Activated naive CD8-positive, alpha-beta T cell treated with anti-CD3 and anti-CD28 coated beads, Interleukin-2, amount 50 U/mL, for 24 hours (primary cell): Measurements from ENCODE around the gene NME7.

Experiments used
- ATAC-seq: fragments of 150-1000 bp; cut with Tn5 transposase; one replicate; pipeline ENCODE4 v1.10.0; 2021
- DNase-seq: peaks from one replicate; pipeline ENCODE4 v3.0.0; 2021
- H3K27ac Mint-ChIP-seq: one replicate; pipeline ENCODE4 v1.8.0; 2021; ENCODE audit warnings: mild to moderate bottlenecking, mixed read lengths
- H3K27me3 Mint-ChIP-seq: one replicate; pipeline ENCODE4 v1.8.0; 2021; ENCODE audit warnings: mixed read lengths
- H3K36me3 Mint-ChIP-seq: one replicate; pipeline ENCODE4 v1.8.0; 2021; ENCODE audit warnings: low read depth, mixed read lengths
- H3K4me1 Mint-ChIP-seq: one replicate; pipeline ENCODE4 v1.8.0; 2021; ENCODE audit warnings: mixed read lengths
- H3K4me3 Mint-ChIP-seq: one replicate; pipeline ENCODE4 v1.8.0; 2021; ENCODE audit warnings: mild to moderate bottlenecking, moderate library complexity, mixed read lengths
- H3K9me3 Mint-ChIP-seq: one replicate; pipeline ENCODE4 v1.8.0; 2021; ENCODE audit warnings: mixed read lengths

NME7 gene

DNA sequence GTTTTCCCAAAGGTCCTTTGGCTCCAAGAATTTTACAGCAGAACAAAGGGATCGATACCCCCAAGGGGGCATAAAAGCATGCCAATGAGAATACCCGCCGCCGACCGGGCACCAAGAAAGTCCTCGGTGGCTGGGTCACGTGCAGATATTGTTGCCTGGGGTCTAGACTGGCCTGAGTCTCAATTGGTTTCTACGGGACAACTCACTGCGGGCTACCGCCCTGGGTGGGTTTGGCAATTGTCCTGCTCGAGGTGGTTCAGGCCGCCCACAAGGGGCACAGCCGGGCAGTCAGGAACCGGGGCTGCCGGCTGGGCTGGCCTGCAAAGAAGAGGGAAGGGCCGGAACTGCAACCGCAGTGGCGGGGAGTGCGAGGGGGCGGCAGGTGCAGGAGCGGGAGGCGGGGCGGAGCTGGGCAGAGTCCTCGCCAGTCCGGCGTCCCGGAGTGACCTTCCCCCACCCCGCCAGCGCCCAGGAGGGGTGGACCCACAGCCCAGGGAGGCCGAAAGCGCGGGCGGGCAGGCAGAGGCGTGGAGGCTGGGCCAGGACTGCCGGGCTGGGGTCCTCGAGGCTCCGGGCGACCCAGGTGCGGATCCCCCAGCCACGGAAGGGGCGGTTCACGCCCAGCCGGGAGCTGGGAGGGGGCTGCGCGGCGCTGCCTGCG, 262.0 kb downstream of the NME7 start:
- H3K9me3 Mint-ChIP-seq: no peaks in the 10 kb centered on the region
- no peaks in the 10 kb centered on the region for H3K36me3 Mint-ChIP-seq
- no peak for ATAC-seq
- DNase-seq: peak; percentile 34
- peaks cover 39% of the 10 kb centered on the region for H3K4me1 Mint-ChIP-seq
- peak overlapping the region; percentile 85 for H3K4me3 Mint-ChIP-seq
- H3K27ac Mint-ChIP-seq: no peak overlapping the region
- peaks cover 18% of the 10 kb centered on the region for H3K27me3 Mint-ChIP-seq

DNA sequence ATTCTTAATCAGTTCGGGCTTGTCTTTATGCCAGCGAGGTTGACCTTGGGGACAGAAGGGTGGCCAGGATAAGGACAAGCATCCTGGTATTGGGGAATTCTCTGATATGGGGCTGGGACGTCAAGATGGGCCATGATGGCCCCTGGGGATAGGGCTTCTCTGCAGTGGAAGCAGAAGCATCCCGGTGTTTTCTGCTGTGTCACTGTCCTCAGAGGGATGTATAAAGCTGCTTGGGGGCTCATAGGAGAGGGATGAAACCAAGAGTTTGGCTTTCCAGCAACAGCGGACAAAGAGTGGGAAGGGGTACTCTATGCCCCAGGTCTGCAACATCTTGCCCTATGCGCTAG, 262.5 kb downstream of the NME7 start:
- DNase-seq (no peak), ATAC-seq (no peak)
- Mint-ChIP-seq H3K27me3 (peaks cover 18% of the 10 kb centered on the region), H3K9me3 (no peaks in the 10 kb centered on the region), H3K27ac (no peak overlapping the region), H3K4me3 (peak overlapping the region; percentile 50), H3K4me1 (peaks cover 34% of the 10 kb centered on the region), H3K36me3 (no peaks in the 10 kb centered on the region)

DNA sequence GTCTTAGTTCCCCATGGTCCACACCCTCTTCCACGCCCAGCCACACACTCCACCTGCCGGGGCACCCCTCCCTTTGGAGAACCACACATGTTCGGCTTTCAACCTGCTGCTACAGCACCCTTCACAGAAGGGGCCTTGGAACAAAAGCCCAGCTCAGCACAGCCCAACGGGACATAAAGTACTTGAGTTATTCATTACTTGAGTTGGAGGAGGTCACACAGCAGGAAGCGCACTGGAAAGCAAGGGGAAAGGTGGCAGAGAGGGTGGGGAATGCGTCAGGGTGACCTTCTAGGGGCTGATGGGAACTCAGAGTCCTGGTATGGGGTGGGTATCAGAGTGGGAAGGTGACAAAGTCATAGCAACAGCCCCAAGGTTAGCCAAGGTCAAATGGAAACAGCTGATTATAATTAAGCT, 264.1 kb downstream of the NME7 start:
- Mint-ChIP-seq H3K9me3 (no peaks in the 10 kb centered on the region), H3K27me3 (peaks cover 17% of the 10 kb centered on the region), H3K36me3 (no peaks in the 10 kb centered on the region), H3K4me3 (no peak overlapping the region), H3K27ac (no peak overlapping the region), H3K4me1 (peaks cover 18% of the 10 kb centered on the region)
- DNase-seq (no peak), ATAC-seq (no peak)

- ATAC-seq (no peak), DNase-seq (no peak)
- Mint-ChIP-seq H3K4me1 (peaks cover 14% of the 10 kb centered on the region), H3K27ac (no peak overlapping the region), H3K9me3 (no peaks in the 10 kb centered on the region), H3K36me3 (no peaks in the 10 kb centered on the region), H3K27me3 (peaks cover 16% of the 10 kb centered on the region), H3K4me3 (no peak overlapping the region)
These were observed 264.6 kb downstream of the NME7 start for GRCh38 chr1:169103002-169103401.

DNA sequence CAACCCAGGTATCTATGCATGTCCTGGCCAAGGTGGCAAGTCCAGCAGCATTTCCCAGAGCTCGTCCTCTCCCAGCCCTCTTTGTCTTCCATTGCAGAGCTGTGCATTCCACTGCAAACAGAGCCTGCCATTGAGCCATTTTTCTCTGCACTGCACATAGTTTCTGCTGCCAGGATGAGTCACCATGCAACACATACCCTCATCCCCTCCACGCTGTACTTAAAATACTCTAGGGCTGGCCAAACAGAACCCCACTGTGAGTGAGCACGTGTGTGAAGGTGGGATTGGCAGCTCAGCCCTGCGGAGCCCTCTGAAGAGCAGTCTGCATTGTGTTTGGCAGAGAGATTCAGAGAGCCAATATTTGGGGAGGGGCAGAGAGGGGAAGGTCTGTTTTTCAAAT, 265.0 kb downstream of the NME7 start:
- H3K4me1 Mint-ChIP-seq: peaks cover 9% of the 10 kb centered on the region

DNA sequence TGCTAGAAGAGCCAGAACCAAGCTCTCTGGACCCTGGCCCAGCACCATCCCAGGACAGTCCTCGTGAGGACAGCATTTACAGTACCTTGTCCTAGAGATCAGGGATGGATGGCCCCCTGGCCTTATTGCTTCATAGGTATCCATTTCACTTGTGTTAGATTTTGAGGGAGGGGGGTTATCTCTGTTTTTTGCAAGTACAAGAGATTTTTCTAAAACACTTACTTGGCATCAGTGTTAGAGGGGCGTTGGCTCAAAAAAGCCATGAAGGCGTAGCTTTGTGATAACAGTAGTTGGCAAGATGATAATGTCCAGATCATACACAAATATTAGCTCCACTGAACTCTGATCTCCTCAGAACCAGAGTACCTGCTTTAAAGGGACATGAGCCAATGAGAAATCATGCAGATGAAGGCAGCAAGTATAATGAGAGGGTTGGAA, 266.9 kb downstream of the NME7 start:
- Mint-ChIP-seq H3K4me1 (peaks cover 2% of the 10 kb centered on the region), H3K9me3 (peaks cover 7% of the 10 kb centered on the region), H3K4me3 (no peak overlapping the region), H3K27me3 (peaks cover 8% of the 10 kb centered on the region), H3K27ac (no peak overlapping the region), H3K36me3 (no peaks in the 10 kb centered on the region)
- no peak for DNase-seq
- ATAC-seq: no peak

More for the DNA sequence above, 265.0 kb downstream of the NME7 start:
- DNase-seq (no peak), ATAC-seq (no peak)
- Mint-ChIP-seq H3K36me3 (no peaks in the 10 kb centered on the region), H3K27me3 (peaks cover 13% of the 10 kb centered on the region), H3K27ac (no peak overlapping the region), H3K9me3 (no peaks in the 10 kb centered on the region), H3K4me3 (no peak overlapping the region)

- no peaks in the 10 kb centered on the region for H3K36me3 Mint-ChIP-seq
- no peak overlapping the region for H3K27ac Mint-ChIP-seq
- peaks cover 7% of the 10 kb centered on the region for H3K9me3 Mint-ChIP-seq
- H3K4me1 Mint-ChIP-seq: peaks cover 2% of the 10 kb centered on the region
- H3K4me3 Mint-ChIP-seq: no peak overlapping the region
- no peak for ATAC-seq
- DNase-seq: no peak
- H3K27me3 Mint-ChIP-seq: peaks cover 6% of the 10 kb centered on the region
These were observed 267.4 kb downstream of the NME7 start for GRCh38 chr1:169100208-169100607.

- peaks cover 2% of the 10 kb centered on the region for H3K27me3 Mint-ChIP-seq
- H3K36me3 Mint-ChIP-seq: no peaks in the 10 kb centered on the region
- ATAC-seq: no peak
- H3K9me3 Mint-ChIP-seq: peaks cover 7% of the 10 kb centered on the region
- no peaks in the 10 kb centered on the region for H3K4me1 Mint-ChIP-seq
- no peak overlapping the region for H3K27ac Mint-ChIP-seq
- no peak for DNase-seq
- H3K4me3 Mint-ChIP-seq: no peak overlapping the region
These were observed 268.0 kb downstream of the NME7 start for GRCh38 chr1:169099561-169099960.

DNA sequence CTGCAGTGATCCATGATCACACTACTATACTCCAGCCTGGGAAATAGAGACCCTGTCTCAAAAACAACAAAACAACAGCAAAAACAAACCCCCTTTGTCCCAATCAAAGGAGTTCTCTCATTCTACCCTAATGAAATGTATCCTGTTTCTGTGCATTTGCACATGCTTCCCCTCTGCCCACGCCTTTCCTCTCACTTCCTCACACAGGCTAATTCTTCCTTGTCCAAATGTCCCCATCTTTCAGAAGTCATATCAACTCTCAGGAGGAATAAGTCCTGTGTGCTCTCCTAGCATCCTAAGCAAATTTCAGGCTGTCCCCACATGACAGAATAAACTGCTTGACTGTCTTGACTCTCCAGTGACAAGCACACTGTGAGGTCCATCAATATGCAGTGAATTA, 269.2 kb downstream of the NME7 start:
- H3K4me1 Mint-ChIP-seq: no peaks in the 10 kb centered on the region
- no peak overlapping the region for H3K27ac Mint-ChIP-seq
- ATAC-seq: no peak
- no peaks in the 10 kb centered on the region for H3K36me3 Mint-ChIP-seq
- no peak for DNase-seq
- peaks cover 7% of the 10 kb centered on the region for H3K9me3 Mint-ChIP-seq
- H3K27me3 Mint-ChIP-seq: peaks cover 4% of the 10 kb centered on the region
- H3K4me3 Mint-ChIP-seq: no peak overlapping the region

GRCh38 chr1:169094897-169095569, 272.6 kb downstream of the NME7 start:
- peaks cover 7% of the 10 kb centered on the region for H3K9me3 Mint-ChIP-seq
- no peak overlapping the region for H3K27ac Mint-ChIP-seq
- H3K27me3 Mint-ChIP-seq: peaks cover 4% of the 10 kb centered on the region
- H3K4me3 Mint-ChIP-seq: no peak overlapping the region
- H3K36me3 Mint-ChIP-seq: no peaks in the 10 kb centered on the region
- peaks cover 3% of the 10 kb centered on the region for H3K4me1 Mint-ChIP-seq
- no peak for DNase-seq
- no peak for ATAC-seq

- peaks cover 7% of the 10 kb centered on the region for H3K9me3 Mint-ChIP-seq
- peaks cover 4% of the 10 kb centered on the region for H3K27me3 Mint-ChIP-seq
- ATAC-seq (no peak), DNase-seq (no peak)
- H3K36me3 Mint-ChIP-seq: no peaks in the 10 kb centered on the region
- no peak overlapping the region for H3K4me3 Mint-ChIP-seq
- H3K27ac Mint-ChIP-seq: no peak overlapping the region
- H3K4me1 Mint-ChIP-seq: peaks cover 3% of the 10 kb centered on the region
These were observed 275.2 kb downstream of the NME7 start for GRCh38 chr1:169092399-169092798.

DNA sequence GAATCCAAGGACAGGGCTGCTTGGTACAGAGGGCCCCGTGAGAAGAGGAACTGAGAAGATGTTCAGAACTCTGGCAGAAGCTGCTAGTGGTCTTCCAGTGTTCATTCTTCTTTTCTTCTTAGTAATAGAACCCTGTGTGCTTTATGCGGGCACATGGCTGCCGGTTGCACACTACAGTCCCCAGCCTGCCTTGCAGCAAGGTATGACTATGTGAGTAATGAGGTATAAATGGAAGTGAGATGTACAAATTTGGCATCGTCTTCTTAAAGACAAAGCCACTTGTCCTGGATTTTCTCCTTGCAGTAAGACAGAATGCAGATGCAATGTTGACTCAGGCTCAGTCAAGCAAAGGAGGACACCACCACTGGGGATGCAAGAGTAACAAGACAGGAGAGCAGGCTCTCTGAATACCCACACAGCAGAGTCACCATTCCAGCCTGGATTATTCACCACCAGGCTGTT, 276.1 kb downstream of the NME7 start:
- Mint-ChIP-seq H3K4me1 (peaks cover 3% of the 10 kb centered on the region), H3K27me3 (peaks cover 4% of the 10 kb centered on the region), H3K36me3 (no peaks in the 10 kb centered on the region), H3K27ac (no peak overlapping the region), H3K9me3 (no peaks in the 10 kb centered on the region), H3K4me3 (no peak overlapping the region)
- ATAC-seq (peak; percentile 11), DNase-seq (no peak)

DNA sequence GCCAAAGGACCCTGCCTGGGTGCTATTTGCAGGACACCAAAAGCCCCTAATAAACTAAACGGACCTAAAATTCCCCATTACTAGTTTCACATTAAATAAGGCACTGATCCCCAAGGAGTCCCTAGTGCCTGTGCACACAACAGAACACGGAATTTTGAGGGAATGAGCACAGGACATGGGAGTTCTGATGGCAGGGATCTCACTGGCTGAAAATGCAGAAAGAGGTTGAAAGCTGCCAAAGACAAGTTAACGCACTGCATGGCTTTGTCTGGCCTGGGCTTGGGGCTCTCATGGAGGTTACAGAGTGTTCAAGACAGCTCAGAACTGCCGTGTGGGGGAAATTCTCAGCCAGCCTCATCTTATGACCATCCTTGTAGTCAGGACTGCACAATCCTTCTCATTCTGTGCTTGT, 276.7 kb downstream of the NME7 start:
- H3K9me3 Mint-ChIP-seq: no peaks in the 10 kb centered on the region
- ATAC-seq (peak; percentile 55), DNase-seq (no peak)
- H3K4me1 Mint-ChIP-seq: peaks cover 3% of the 10 kb centered on the region
- H3K27me3 Mint-ChIP-seq: peaks cover 4% of the 10 kb centered on the region
- no peak overlapping the region for H3K4me3 Mint-ChIP-seq
- H3K36me3 Mint-ChIP-seq: no peaks in the 10 kb centered on the region
- no peak overlapping the region for H3K27ac Mint-ChIP-seq

DNA sequence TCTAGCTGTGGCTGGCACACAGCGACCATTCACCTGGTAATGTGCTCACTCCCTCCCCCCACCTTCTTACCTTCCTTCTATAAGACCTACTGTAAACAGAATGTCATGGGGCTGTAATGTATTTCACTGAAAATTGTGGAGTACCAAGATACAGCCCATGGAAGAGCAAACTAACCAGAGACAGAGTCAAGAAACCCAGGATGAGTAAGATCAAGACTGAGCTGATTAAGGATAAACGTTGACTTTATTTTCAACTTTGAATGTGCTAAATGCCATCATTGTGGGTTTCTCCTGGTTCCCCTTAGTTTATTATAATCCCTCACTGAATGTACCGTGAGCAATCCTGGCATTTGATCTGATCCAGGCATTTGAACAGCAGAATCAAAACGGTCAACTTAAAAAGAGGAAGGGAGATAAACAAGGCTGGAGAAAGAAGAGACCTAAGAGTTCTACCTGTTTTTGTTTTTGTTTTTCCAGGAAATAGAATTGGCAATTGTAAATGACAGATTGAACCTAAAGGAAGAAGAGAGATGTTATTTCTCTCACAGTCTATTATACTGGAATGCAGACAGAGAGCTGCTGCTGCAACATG, 277.2 kb downstream of the NME7 start:
- H3K4me1 Mint-ChIP-seq: peaks cover 3% of the 10 kb centered on the region
- H3K9me3 Mint-ChIP-seq: no peaks in the 10 kb centered on the region
- no peak for DNase-seq
- no peak overlapping the region for H3K27ac Mint-ChIP-seq
- no peaks in the 10 kb centered on the region for H3K36me3 Mint-ChIP-seq
- ATAC-seq: no peak
- no peak overlapping the region for H3K4me3 Mint-ChIP-seq
- H3K27me3 Mint-ChIP-seq: peaks cover 4% of the 10 kb centered on the region

DNA sequence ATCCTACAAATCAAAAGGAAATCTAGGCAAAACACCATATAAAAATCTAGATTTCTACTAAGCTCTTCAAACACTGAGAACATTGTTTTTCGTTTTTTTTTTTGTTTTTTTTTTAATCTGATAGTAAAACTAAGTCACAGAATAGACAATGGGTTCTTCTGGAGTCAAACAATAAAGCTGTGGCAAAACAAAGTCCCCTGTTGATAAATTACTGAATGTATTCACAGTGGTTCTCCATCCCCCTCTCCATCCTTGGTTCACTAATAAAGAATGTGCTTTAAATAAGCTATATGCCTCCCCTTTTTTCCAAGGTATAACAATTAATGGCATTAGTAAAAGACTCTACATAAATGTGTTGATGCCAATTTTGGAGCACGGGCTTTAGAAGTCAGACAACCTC, 277.8 kb downstream of the NME7 start:
- Mint-ChIP-seq H3K4me1 (peaks cover 3% of the 10 kb centered on the region), H3K27me3 (peaks cover 4% of the 10 kb centered on the region), H3K36me3 (no peaks in the 10 kb centered on the region), H3K27ac (no peak overlapping the region), H3K9me3 (no peaks in the 10 kb centered on the region), H3K4me3 (no peak overlapping the region)
- DNase-seq (no peak), ATAC-seq (no peak)
